IMR-90 (cell line): ENCODE data around the gene UCHL5. TPM values are rescaled to one million over a fixed set of nuclear protein-coding genes. Genes with fewer than 3 reads are reported as not detected.
A peak's percentile ranks its signal among the peaks of the same experiment; 100 is the strongest.

Experiments
- ATAC-seq: fragments of 200-7000 bp; cut with Tn5 transposase; 2 replicates; pipeline ENCODE4 v1.9.1; 2020; ENCODE audit warnings: low read depth, mild to moderate bottlenecking, moderate library complexity
- BruUV-seq: library from RNA; stranded (reverse); fragments of 400-500 nt; replicated peaks from 2 replicates; lab custom pipeline; 2021; lab: Mats Ljungman, UMichigan
- CTCF ChIA-PET: fragments of 300-600 bp; formaldehyde crosslinking; extraction: SDS; loops from one replicate; lab custom pipeline; 2021; ENCODE audit warnings: antibody characterized with exemption; lab: Yijun Ruan, JAX
- POLR2A ChIA-PET: fragments of 300-600 bp; sonication (Branson Sonifier 250); formaldehyde crosslinking; loops from one replicate; lab custom pipeline; 2022; ENCODE audit warnings: antibody characterized with exemption; ENCODE audit not compliant: unreplicated experiment; lab: Charles Lee
- DNase-seq: peaks from one replicate; pipeline ENCODE4 v3.0.0; 2013
- H2AFZ ChIP-seq: replicated peaks from 2 replicates; pipeline ENCODE3; 2013; ENCODE audit warnings: low read length, mild to moderate bottlenecking; ENCODE audit not compliant: poor library complexity
- H2AK5ac ChIP-seq: 2 replicates; pipeline ENCODE4 v1.6.1; 2013; ENCODE audit warnings: low read depth, low read length, inconsistent platforms
- H2AK9ac ChIP-seq: replicated peaks from 2 replicates; pipeline ENCODE3; 2013; ENCODE audit warnings: mild to moderate bottlenecking, low read depth, low read length, moderate library complexity; ENCODE audit not compliant: poor library complexity
- H2BK120ac ChIP-seq: 2 replicates; pipeline ENCODE4 v1.6.1; 2013; ENCODE audit warnings: low read depth, low read length, inconsistent platforms
- H2BK15ac ChIP-seq: 3 replicates; pipeline ENCODE4 v1.6.1; 2013; ENCODE audit warnings: low read depth, low read length, inconsistent platforms
- H2BK20ac ChIP-seq: 2 replicates; pipeline ENCODE4 v1.6.1; 2013; ENCODE audit warnings: low read depth, mild to moderate bottlenecking, inconsistent platforms, low read length, moderate library complexity
- H2BK5ac ChIP-seq: 2 replicates; pipeline ENCODE4 v1.6.1; 2013; ENCODE audit warnings: mild to moderate bottlenecking, low read depth, low read length, inconsistent platforms; ENCODE audit not compliant: poor library complexity, severe bottlenecking
- H3K14ac ChIP-seq: replicated peaks from 2 replicates; pipeline ENCODE4 v1.6.1; 2013; ENCODE audit warnings: low read depth, low read length, inconsistent platforms
- H3K18ac ChIP-seq: 2 replicates; pipeline ENCODE4 v1.6.1; 2013; ENCODE audit warnings: low read depth, low read length, control low read depth
- H3K23ac ChIP-seq: 2 replicates; pipeline ENCODE4 v1.6.1; 2013; ENCODE audit warnings: low read depth, low read length, inconsistent platforms
- H3K27ac ChIP-seq: 2 replicates; pipeline ENCODE4 v1.5.1; 2013; ENCODE audit warnings: mild to moderate bottlenecking, control low read depth, low read length; ENCODE audit not compliant: insufficient read depth
- H3K27me3 ChIP-seq: 2 replicates; pipeline ENCODE4 v1.6.1; 2013; ENCODE audit warnings: low read length; ENCODE audit not compliant: control insufficient read depth, insufficient read depth
- H3K36me3 ChIP-seq: 2 replicates; pipeline ENCODE4 v1.6.1; 2013; ENCODE audit warnings: low read length, mixed read lengths; ENCODE audit not compliant: control insufficient read depth, insufficient read depth
- H3K4ac ChIP-seq: 2 replicates; pipeline ENCODE4 v1.6.1; 2013; ENCODE audit warnings: low read depth, low read length, inconsistent platforms
- H3K4me1 ChIP-seq: 2 replicates; pipeline ENCODE4 v1.6.1; 2013; ENCODE audit warnings: low read length, mixed read lengths; ENCODE audit not compliant: control insufficient read depth, insufficient read depth
- H3K4me2 ChIP-seq: 2 replicates; pipeline ENCODE4 v1.6.1; 2013; ENCODE audit warnings: low read depth, mild to moderate bottlenecking, control low read depth, low read length, moderate library complexity
- H3K4me3 ChIP-seq: 2 replicates; pipeline ENCODE4 v1.5.1; 2013; ENCODE audit warnings: low read depth, mild to moderate bottlenecking, control low read depth, low read length, moderate library complexity; ENCODE audit not compliant: insufficient read depth
- H3K56ac ChIP-seq: 2 replicates; pipeline ENCODE4 v1.6.1; 2013; ENCODE audit warnings: low read length, inconsistent platforms; ENCODE audit not compliant: insufficient read depth; ENCODE audit errors: extremely low read depth
- H3K79me1 ChIP-seq, 2 experiments: 2 replicates each; pipeline ENCODE4 v1.6.1; 2013; ENCODE audit warnings: low read length in 2 of 2, inconsistent platforms in 1 of 2, low read depth in 1 of 2
- H3K9ac ChIP-seq: 2 replicates; pipeline ENCODE4 v1.6.1; 2013; ENCODE audit warnings: low read depth, low read length, control low read depth
- H3K9me1 ChIP-seq: 2 replicates; pipeline ENCODE4 v1.6.1; 2013; ENCODE audit warnings: low read length, inconsistent platforms; ENCODE audit not compliant: insufficient read depth
- H3K9me3 ChIP-seq: 2 replicates; pipeline ENCODE4 v1.6.1; 2013; ENCODE audit warnings: low read length; ENCODE audit not compliant: control insufficient read depth, insufficient read depth
- H4K20me1 ChIP-seq: 2 replicates; pipeline ENCODE4 v1.6.1; 2013; ENCODE audit warnings: low read length, inconsistent platforms; ENCODE audit not compliant: insufficient read depth
- H4K5ac ChIP-seq: 2 replicates; pipeline ENCODE4 v1.6.1; 2013; ENCODE audit warnings: mild to moderate bottlenecking, low read depth, low read length, control low read depth
- H4K8ac ChIP-seq, 2 experiments: 2 replicates each; pipeline ENCODE4 v1.6.1; 2013; ENCODE audit warnings: low read depth in 2 of 2, low read length in 2 of 2, control low read depth in 1 of 2, inconsistent platforms in 1 of 2
- H4K91ac ChIP-seq: 2 replicates; pipeline ENCODE4 v1.6.1; 2013; ENCODE audit warnings: low read depth, low read length, inconsistent platforms; ENCODE audit not compliant: insufficient read depth
- CTCF ChIP-seq: conservative IDR thresholded peaks from 2 replicates; pipeline ENCODE4 v1.5.1; 2012; ENCODE audit warnings: mild to moderate bottlenecking, low read depth, low read length, improper control_type of control experiment
- MAZ ChIP-seq: IDR thresholded peaks from 2 replicates; pipeline ENCODE4 v1.6.1; 2012; ENCODE audit warnings: low read depth, mild to moderate bottlenecking, low read length, improper control_type of control experiment, moderate library complexity, borderline replicate concordance
- POLR2A ChIP-seq: IDR thresholded peaks from 2 replicates; pipeline ENCODE4 v1.6.1; 2012; ENCODE audit warnings: mild to moderate bottlenecking, low read depth, low read length
- USF2 ChIP-seq: fragments of 150-350 bp; IDR thresholded peaks from 2 replicates; pipeline ENCODE4 v1.6.1; 2017; ENCODE audit warnings: mild to moderate bottlenecking, antibody characterized with exemption, low read length, low read depth
- WGBS, 2 experiments: methylation state at CpG; one replicate each; pipeline versions ENCODE4 v1.1.5 to v1.1.7; 2013; ENCODE audit warnings: missing lambda C conversion rate in 2 of 2; ENCODE audit not compliant: insufficient read length in 1 of 2; ENCODE audit errors: extremely low coverage in 2 of 2; 5-methylcytosine and 5-hydroxymethylcytosine counted together
- dilution Hi-C: fragments of 300-500 bp; cut with HindIII; formaldehyde crosslinking; loops from one replicate; pipeline ENCODE4 v1.14.3; 2018; ENCODE audit warnings: low sequenced_read_pairs; ENCODE audit not compliant: unreplicated experiment
- in situ Hi-C: fragments of 300-500 bp; cut with MboI; formaldehyde crosslinking; loops from 3 replicates; pipeline ENCODE4 v1.14.3; 2019; ENCODE audit warnings: low sequenced_read_pairs, inconsistent platforms, mixed read lengths
- intact Hi-C: fragments of 100-400 bp; cut with micrococcal nuclease; formaldehyde crosslinking; loops from 2 replicates; pipeline ENCODE4 v1.10.0; 2022
- polyA plus RNA-seq, 3 experiments: library from polyadenylated mRNA; depleted of rRNA; stranded (reverse); fragments of >200 nt; gene quantifications; 2 replicates each; pipeline ENCODE4 v1.2.3, GENCODE V29; 2012; ENCODE audit warnings: low replicate concordance in 1 of 3
- total RNA-seq: library from RNA; depleted of rRNA; stranded (reverse); fragments of >200 nt; gene quantifications from 2 replicates; pipeline ENCODE4 v1.2.3, GENCODE V29; 2012

Gene UCHL5
- total and polyA plus RNA-seq, 2 of the 4 experiments (the other 2 are of a cell fraction): 12.9 to 18.4 TPM

GRCh38 chr1:193060115-193060403 lies 899 bp upstream of the UCHL5 start:
- Histone ChIP-seq H3K4me1 (peaks cover 2% of the 10 kb centered on the region; the same call in 1 of the 2 replicates), H4K8ac (peak overlapping the region; percentile 48 to 67; a peak in 2 of 4 replicates), H2AK9ac (peak overlapping the region; percentile 63), H3K9me1 (peaks cover 8% of the 10 kb centered on the region), H4K91ac (no peak overlapping the region), H3K4me3 (peak overlapping the region; percentile 82), H3K4me2 (peak overlapping the region; percentile 83), H3K79me1 (peaks cover 5 to 39% of the 10 kb centered on the region in 2 experiments; a peak in 2 of 4 replicates), H3K4ac (peak overlapping the region; percentile 89), H4K5ac (no peak overlapping the region), H4K20me1 (peaks cover 15% of the 10 kb centered on the region; the same call in 1 of the 2 replicates), H3K18ac (0 out of 2 replicates have a peak overlapping the region, but pooled peaks have one; percentile 49), H2BK20ac (no peak overlapping the region), H3K9ac (peak overlapping the region; percentile 98), H3K27me3 (no peaks in the 10 kb centered on the region), H3K56ac (peak overlapping the region; percentile 64; the same call in 1 of the 2 replicates), H3K14ac (peak overlapping the region; percentile 87), H2AK5ac (no peak overlapping the region), H3K36me3 (no peaks in the 10 kb centered on the region), H2BK5ac (peak overlapping the region; percentile 84), H2BK120ac (no peak overlapping the region), H2AFZ (peak overlapping the region; percentile 96), H3K27ac (peak overlapping the region; percentile 95), H2BK15ac (no peak overlapping the region), H3K23ac (peak overlapping the region; percentile 66; the same call in 1 of the 2 replicates), H3K9me3 (no peaks in the 10 kb centered on the region)
- ATAC-seq: no peak
- dilution Hi-C loops: no loop called here
- no peak for TF ChIP-seq CTCF
- no peak; the same call in 1 of the 2 replicates for TF ChIP-seq POLR2A
- TF ChIP-seq USF2: no peak
- no peak for TF ChIP-seq MAZ
- intact Hi-C loops: no loop called here
- in situ Hi-C loops: no loop called here
- no CpG with 5 or more reads among the region's 9 CpGs for WGBS, 2 experiments
- BruUV-seq: no TSS peak
- ChIA-PET CTCF (no interaction called here), POLR2A (no interaction called here)
- DNase-seq: no peak
